Measurements from ENCODE around the gene TTC9. TPM values are rescaled to one million over a fixed set of nuclear protein-coding genes. Genes with fewer than 3 reads are reported as not detected.

TTC9 gene
- total RNA-seq, 1 experiment from 2014 or later, result 0.49 TPM

GRCh38 chr14:70619708-70620107, 22.0 kb upstream of the TTC9 start:
- Histone ChIP-seq H3K27me3 (ENCODE audit: control insufficient read depth, insufficient read depth, low read length) (peaks cover 8% of the 10 kb centered on the region), H3K36me3 (ENCODE audit: control insufficient read depth, insufficient read depth, low read length) (no peaks in the 10 kb centered on the region), H3K4me3 (ENCODE audit: low read depth in 2 of 2, low read length in 2 of 2) (no peak overlapping the region), H3K9me3 (ENCODE audit: control insufficient read depth, insufficient read depth, low read depth, low read length) (no peaks in the 10 kb centered on the region), H3K27ac (ENCODE audit: low read length) (no peak overlapping the region), H3K4me1 (ENCODE audit: control insufficient read depth, insufficient read depth, low read length) (no peaks in the 10 kb centered on the region)
- intact Hi-C loops (cut with micrococcal nuclease; ENCODE audit: unreplicated experiment), result loop anchor here (5.0 kb wide), 3 partner anchors 93 to 353 kb away; no protein-coding TSS in a partner anchor
- no peak for DNase-seq (ENCODE audit: low read depth, low spot score)
- TF ChIP-seq TCF7L2 (IDR thresholded peaks at IDR 0.05; ENCODE audit: low read depth, low read length) (no peak), POLR2AphosphoS5 (IDR thresholded peaks at IDR 0.05; ENCODE audit: low read depth, low read length) (no peak), SIN3A (IDR thresholded peaks at IDR 0.05; ENCODE audit: borderline replicate concordance, insufficient read depth, low read depth, low read length) (no peak)
- TF ChIP-seq, protein P1, sequence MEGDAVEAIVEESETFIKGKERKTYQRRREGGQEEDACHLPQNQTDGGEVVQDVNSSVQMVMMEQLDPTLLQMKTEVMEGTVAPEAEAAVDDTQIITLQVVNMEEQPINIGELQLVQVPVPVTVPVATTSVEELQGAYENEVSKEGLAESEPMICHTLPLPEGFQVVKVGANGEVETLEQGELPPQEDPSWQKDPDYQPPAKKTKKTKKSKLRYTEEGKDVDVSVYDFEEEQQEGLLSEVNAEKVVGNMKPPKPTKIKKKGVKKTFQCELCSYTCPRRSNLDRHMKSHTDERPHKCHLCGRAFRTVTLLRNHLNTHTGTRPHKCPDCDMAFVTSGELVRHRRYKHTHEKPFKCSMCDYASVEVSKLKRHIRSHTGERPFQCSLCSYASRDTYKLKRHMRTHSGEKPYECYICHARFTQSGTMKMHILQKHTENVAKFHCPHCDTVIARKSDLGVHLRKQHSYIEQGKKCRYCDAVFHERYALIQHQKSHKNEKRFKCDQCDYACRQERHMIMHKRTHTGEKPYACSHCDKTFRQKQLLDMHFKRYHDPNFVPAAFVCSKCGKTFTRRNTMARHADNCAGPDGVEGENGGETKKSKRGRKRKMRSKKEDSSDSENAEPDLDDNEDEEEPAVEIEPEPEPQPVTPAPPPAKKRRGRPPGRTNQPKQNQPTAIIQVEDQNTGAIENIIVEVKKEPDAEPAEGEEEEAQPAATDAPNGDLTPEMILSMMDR (IDR thresholded peaks at IDR 0.05), result no peak
- TF ChIP-seq, protein P2, sequence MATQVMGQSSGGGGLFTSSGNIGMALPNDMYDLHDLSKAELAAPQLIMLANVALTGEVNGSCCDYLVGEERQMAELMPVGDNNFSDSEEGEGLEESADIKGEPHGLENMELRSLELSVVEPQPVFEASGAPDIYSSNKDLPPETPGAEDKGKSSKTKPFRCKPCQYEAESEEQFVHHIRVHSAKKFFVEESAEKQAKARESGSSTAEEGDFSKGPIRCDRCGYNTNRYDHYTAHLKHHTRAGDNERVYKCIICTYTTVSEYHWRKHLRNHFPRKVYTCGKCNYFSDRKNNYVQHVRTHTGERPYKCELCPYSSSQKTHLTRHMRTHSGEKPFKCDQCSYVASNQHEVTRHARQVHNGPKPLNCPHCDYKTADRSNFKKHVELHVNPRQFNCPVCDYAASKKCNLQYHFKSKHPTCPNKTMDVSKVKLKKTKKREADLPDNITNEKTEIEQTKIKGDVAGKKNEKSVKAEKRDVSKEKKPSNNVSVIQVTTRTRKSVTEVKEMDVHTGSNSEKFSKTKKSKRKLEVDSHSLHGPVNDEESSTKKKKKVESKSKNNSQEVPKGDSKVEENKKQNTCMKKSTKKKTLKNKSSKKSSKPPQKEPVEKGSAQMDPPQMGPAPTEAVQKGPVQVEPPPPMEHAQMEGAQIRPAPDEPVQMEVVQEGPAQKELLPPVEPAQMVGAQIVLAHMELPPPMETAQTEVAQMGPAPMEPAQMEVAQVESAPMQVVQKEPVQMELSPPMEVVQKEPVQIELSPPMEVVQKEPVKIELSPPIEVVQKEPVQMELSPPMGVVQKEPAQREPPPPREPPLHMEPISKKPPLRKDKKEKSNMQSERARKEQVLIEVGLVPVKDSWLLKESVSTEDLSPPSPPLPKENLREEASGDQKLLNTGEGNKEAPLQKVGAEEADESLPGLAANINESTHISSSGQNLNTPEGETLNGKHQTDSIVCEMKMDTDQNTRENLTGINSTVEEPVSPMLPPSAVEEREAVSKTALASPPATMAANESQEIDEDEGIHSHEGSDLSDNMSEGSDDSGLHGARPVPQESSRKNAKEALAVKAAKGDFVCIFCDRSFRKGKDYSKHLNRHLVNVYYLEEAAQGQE (IDR thresholded peaks at IDR 0.05; ENCODE audit: insufficient read depth in 1 of 2, low read depth in 2 of 2, low read length in 1 of 2), result no peak
- in situ Hi-C loops (cut with HindIII; ENCODE audit: low pct_unique_long_range_greater_than_20kb, low sequenced_read_pairs), result no loop called here
- ChIA-PET CTCF (interaction anchor here (0.7 kb wide), 1 partner anchor 172 kb away, joined by 4 read pairs; no protein-coding TSS in a partner anchor), POLR2A (no interaction called here)
- ATAC-seq, result no peak
- no TSS peak for BruUV-seq (replicated peaks)

DNA sequence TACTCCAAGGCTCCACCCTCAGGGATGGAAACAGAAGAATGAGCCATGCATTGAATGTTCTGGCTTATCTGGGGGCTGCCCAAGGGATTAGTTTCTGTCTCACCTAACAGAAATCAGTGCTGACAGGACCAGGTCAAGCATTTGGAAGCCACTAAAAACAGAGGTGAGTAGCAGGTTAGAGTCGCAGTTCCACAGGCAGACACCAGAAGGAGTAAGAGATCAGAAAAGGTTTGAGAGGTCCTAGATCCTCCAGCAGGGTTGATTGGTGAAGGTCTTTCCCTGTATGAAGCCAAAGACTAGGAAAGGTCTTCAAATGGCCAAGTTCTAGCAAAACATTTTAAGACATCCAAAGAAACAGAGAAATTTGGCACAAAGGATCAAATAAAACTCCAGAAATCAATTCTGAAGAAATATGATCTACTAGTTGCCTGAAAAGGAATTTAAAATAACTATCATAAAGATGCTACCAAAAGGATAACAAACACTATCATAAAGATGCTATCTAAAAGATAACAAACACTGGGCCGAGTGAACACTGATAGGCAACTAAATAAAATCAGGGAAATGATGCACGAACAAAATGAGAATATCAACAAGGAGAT, 19.5 kb upstream of the TTC9 start:
- DNase-seq (ENCODE audit: low read depth, low spot score), result no peak
- Histone ChIP-seq H3K27ac (ENCODE audit: low read length) (no peak overlapping the region), H3K4me1 (ENCODE audit: control insufficient read depth, insufficient read depth, low read length) (no peaks in the 10 kb centered on the region), H3K27me3 (ENCODE audit: control insufficient read depth, insufficient read depth, low read length) (peaks cover 2% of the 10 kb centered on the region; the same call in 1 of the 2 replicates), H3K36me3 (ENCODE audit: control insufficient read depth, insufficient read depth, low read length) (no peaks in the 10 kb centered on the region), H3K4me3 (ENCODE audit: low read depth in 2 of 2, low read length in 2 of 2) (no peak overlapping the region), H3K9me3 (ENCODE audit: control insufficient read depth, insufficient read depth, low read depth, low read length) (peaks cover 2% of the 10 kb centered on the region; the same call in 1 of the 2 replicates)
- CTCF ChIA-PET, result no interaction called here
- ATAC-seq, result peak; percentile 68; the same call in 1 of the 2 replicates
- in situ Hi-C loops (cut with HindIII; ENCODE audit: low pct_unique_long_range_greater_than_20kb, low sequenced_read_pairs) (no loop called here), intact Hi-C loops (cut with micrococcal nuclease; ENCODE audit: unreplicated experiment) (loop anchor here (5.0 kb wide), 2 partner anchors 190 to 350 kb away; no protein-coding TSS in a partner anchor)
- TF ChIP-seq SIN3A (IDR thresholded peaks at IDR 0.05; ENCODE audit: borderline replicate concordance, insufficient read depth, low read depth, low read length), result no peak
- TF ChIP-seq, protein P1 (IDR thresholded peaks at IDR 0.05), result peak; percentile 71
- no TSS peak for BruUV-seq (replicated peaks)
- POLR2A ChIA-PET, result interaction anchor here (0.6 kb wide), 1 partner anchor 998 kb away, joined by 16 read pairs; no protein-coding TSS in a partner anchor

All from Panc1 (cell line).